GM12878 (cell line): ENCODE results near the gene IRX6. TPM values are rescaled to one million over a fixed set of nuclear protein-coding genes. Genes with fewer than 3 reads are reported as not detected.

Experiments
- ATAC-seq: fragments of 200-7000 bp; cut with Tn5 transposase; 3 replicates; pipeline ENCODE4 v1.9.1; 2020; ENCODE audit warnings: mild to moderate bottlenecking, moderate library complexity
- BruUV-seq: library from RNA; stranded (reverse); fragments of 400-500 nt; replicated peaks from 2 replicates; lab custom pipeline; 2021; lab: Mats Ljungman, UMichigan
- CTCF ChIA-PET: fragments of 300-600 bp; sonication (Branson Sonifier 250); formaldehyde crosslinking; extraction: SDS; loops from one replicate; lab custom pipeline; 2021; ENCODE audit warnings: inconsistent platforms; lab: Yijun Ruan, JAX
- POLR2A ChIA-PET: fragments of 350-600 bp; formaldehyde crosslinking; extraction: SDS; loops from one replicate; lab custom pipeline; 2021; ENCODE audit warnings: inconsistent platforms; lab: Charles Lee
- RAD21 ChIA-PET: fragments of 300-600 bp; sonication (Branson Sonifier 250); formaldehyde crosslinking; loops from one replicate; lab custom pipeline; 2023; ENCODE audit warnings: antibody characterized with exemption; ENCODE audit not compliant: unreplicated experiment; lab: Charles Lee
- SMC1A ChIA-PET: fragments of 300-600 bp; sonication (Branson Sonifier 250); formaldehyde crosslinking; loops from one replicate; lab custom pipeline; 2023; ENCODE audit not compliant: unreplicated experiment, uncharacterized antibody; lab: Charles Lee
- DNase-seq: peaks from one replicate; pipeline ENCODE4 v3.0.0-alpha.2; 2011; ENCODE audit warnings: low read depth, low spot score
- FAIRE-seq: peaks from 3 replicates; lab custom pipeline; 2011; peaks lifted over from hg19 to GRCh38; lab: Jason Lieb, UNC
- H2AFZ ChIP-seq: 2 replicates; pipeline ENCODE4 v1.6.0; 2011; ENCODE audit warnings: low read depth, low read length, control low read depth; ENCODE audit not compliant: control insufficient read depth
- H3K27ac ChIP-seq: 2 replicates; pipeline ENCODE4 v1.5.1; 2011; ENCODE audit warnings: control low read depth; ENCODE audit not compliant: control insufficient read depth, insufficient read depth
- H3K27me3 ChIP-seq, 2 experiments: replicated peaks in 1 of 2; 2 replicates each; pipeline versions ENCODE4 v1.6.0 to v1.6.1; 2011; ENCODE audit warnings: low read length in 1 of 2; ENCODE audit not compliant: control insufficient read depth in 2 of 2, insufficient read depth in 2 of 2
- H3K36me3 ChIP-seq, 2 experiments: 2 replicates each; pipeline ENCODE4 v1.5.1; 2011; ENCODE audit warnings: low read length in 1 of 2; ENCODE audit not compliant: control insufficient read depth in 2 of 2, insufficient read depth in 2 of 2
- H3K4me1 ChIP-seq: 2 replicates; pipeline ENCODE4 v1.6.1; 2011; ENCODE audit warnings: mild to moderate bottlenecking, low read length, moderate library complexity, mixed read lengths; ENCODE audit not compliant: control insufficient read depth, insufficient read depth
- H3K4me2 ChIP-seq: 2 replicates; pipeline ENCODE4 v1.6.0; 2011; ENCODE audit warnings: control low read depth; ENCODE audit not compliant: control insufficient read depth, insufficient read depth
- H3K4me3 ChIP-seq: fragments of 200-600 bp; sonication (generic); 2 replicates; pipeline ENCODE4 v1.5.1; 2016
- H3K79me2 ChIP-seq: 2 replicates; pipeline ENCODE4 v1.6.0; 2011; ENCODE audit warnings: low read length; ENCODE audit not compliant: control insufficient read depth, insufficient read depth
- H3K9ac ChIP-seq: 2 replicates; pipeline ENCODE4 v1.8.0; 2011; ENCODE audit warnings: low read length, control low read depth, mixed read lengths; ENCODE audit not compliant: control insufficient read depth, insufficient read depth
- H3K9me3 ChIP-seq: replicated peaks from 3 replicates; pipeline ENCODE4 v1.5.1; 2011; ENCODE audit warnings: mild to moderate bottlenecking, low read length; ENCODE audit not compliant: control insufficient read depth, insufficient read depth
- H4K20me1 ChIP-seq: 2 replicates; pipeline ENCODE4 v1.6.0; 2011; ENCODE audit not compliant: control insufficient read depth, insufficient read depth
- GATAD2B ChIP-seq: fragments of 450-650 bp; conservative IDR thresholded peaks from 2 replicates; pipeline ENCODE4 v1.6.1; 2017; ENCODE audit warnings: low read depth, mild to moderate bottlenecking, moderate library complexity
- JUNB ChIP-seq: IDR thresholded peaks from 2 replicates; pipeline ENCODE4 v1.6.1; 2016; ENCODE audit warnings: antibody characterized with exemption, mild to moderate bottlenecking
- MLLT1 ChIP-seq: fragments of 450-650 bp; IDR thresholded peaks from 2 replicates; pipeline ENCODE4 v1.6.1; 2016; ENCODE audit warnings: mild to moderate bottlenecking
- MYC ChIP-seq: IDR thresholded peaks from 2 replicates; pipeline ENCODE4 v1.6.1; 2011; ENCODE audit warnings: mild to moderate bottlenecking, low read length, moderate library complexity, inconsistent platforms; ENCODE audit not compliant: insufficient read depth, insufficient replicate concordance, insufficient read length, severe bottlenecking
- SRF ChIP-seq, 2 experiments: IDR thresholded peaks; 2 replicates each; pipeline ENCODE4 v1.6.1; 2011; ENCODE audit warnings: low read depth in 2 of 2, low read length in 2 of 2, mild to moderate bottlenecking in 1 of 2, moderate library complexity in 1 of 2
- ZBTB11 ChIP-seq: fragments of 450-650 bp; formaldehyde crosslinking; IDR thresholded peaks from 2 replicates; pipeline ENCODE4 v1.5.0; 2022; ENCODE audit warnings: mild to moderate bottlenecking, missing genetic modification characterization
- ZNF207 ChIP-seq: fragments of 450-650 bp; IDR thresholded peaks from 2 replicates; pipeline ENCODE4 v1.6.1; 2014; ENCODE audit warnings: antibody characterized with exemption, mild to moderate bottlenecking, borderline replicate concordance
- ZNF622 ChIP-seq: fragments of 450-650 bp; IDR thresholded peaks from 2 replicates; pipeline ENCODE4 v1.6.1; 2017; ENCODE audit warnings: mild to moderate bottlenecking, inconsistent platforms
- WGBS: methylation state at CpG from one replicate; pipeline ENCODE4 v1.1.6; 2016; ENCODE audit warnings: low lambda C conversion rate; ENCODE audit not compliant: insufficient replicate concordance, insufficient coverage; ENCODE audit errors: missing lambda C conversion rate; 5-methylcytosine and 5-hydroxymethylcytosine counted together
- in situ Hi-C: fragments of 300-500 bp; cut with MboI; formaldehyde crosslinking; loops from 9 replicates; pipeline ENCODE4 v1.14.3; 2018; ENCODE audit warnings: mixed read lengths
- intact Hi-C: fragments of 100-400 bp; cut with micrococcal nuclease; formaldehyde crosslinking; loops from one replicate; pipeline ENCODE4 v1.14.2; 2022; ENCODE audit not compliant: unreplicated experiment
- polyA plus RNA-seq, 11 experiments: library from polyadenylated mRNA; depleted of rRNA in 4 of 11; unstranded in 6 of 11; stranded (reverse) in 5 of 11; fragments of >200 nt; fragmentation: Nextera tagmentation in 4 of 11; fragmentation: Illumina TruSeq in 1 of 11; extraction: Ambion mirVana in 4 of 11; extraction: Trizol in 1 of 11; gene quantifications; 1 replicate in 1 of 11; 2 replicates in 10 of 11; pipeline versions ENCODE4 v1.2.1 to v1.2.3, GENCODE V29; 2011 to 2016; ENCODE audit warnings: inconsistent platforms in 2 of 11, missing spikeins in 2 of 11, low read depth in 1 of 11
- total RNA-seq, 4 experiments: library from RNA; depleted of rRNA in 3 of 4; stranded (reverse); fragments of >200 nt in 3 of 4; fragmentation: Illumina TruSeq in 1 of 4; extraction: Trizol in 1 of 4; gene quantifications; 2 replicates each; pipeline versions ENCODE4 v1.2.1 to v1.2.3, GENCODE V29; 2013 to 2021
- TF ChIP-seq, protein P1 (sequence below): fragments of 450-650 bp; IDR thresholded peaks from 2 replicates; pipeline ENCODE4 v1.6.1; 2016; ENCODE audit warnings: mild to moderate bottlenecking

Gene IRX6
- total and polyA plus RNA-seq, 10 of the 15 experiments (the other 5 are each of a cell fraction or from before 2014, with no cell fraction given) = not detected

- Histone ChIP-seq H3K4me3 (no peak overlapping the region), H3K36me3 (no peaks in the 10 kb centered on the region), H3K27ac (no peak overlapping the region), H3K4me2 (no peak overlapping the region), H3K9ac (no peak overlapping the region), H3K79me2 (no peaks in the 10 kb centered on the region), H3K27me3 (no peaks in the 10 kb centered on the region), H3K4me1 (no peaks in the 10 kb centered on the region), H3K9me3 (no peaks in the 10 kb centered on the region), H2AFZ (no peak overlapping the region)
- WGBS = 41% methylated on average over 13 of the region's 13 CpGs
- ATAC-seq (no peak), DNase-seq (no peak)
- ChIA-PET RAD21 (no interaction called here), CTCF (no interaction called here), SMC1A (no interaction called here)
- in situ Hi-C loops = no loop called here
- BruUV-seq = no TSS peak
- intact Hi-C loops = no loop called here
- no peak for TF ChIP-seq GATAD2B
- no peak for TF ChIP-seq ZNF622
- no peak for TF ChIP-seq SRF (IDR thresholded peaks at IDR 0.05; ENCODE audit: low read depth in 2 of 2, low read length in 2 of 2)
- no peak for TF ChIP-seq ZBTB11 (CRISPR knock-in tag)
- TF ChIP-seq, protein P1, sequence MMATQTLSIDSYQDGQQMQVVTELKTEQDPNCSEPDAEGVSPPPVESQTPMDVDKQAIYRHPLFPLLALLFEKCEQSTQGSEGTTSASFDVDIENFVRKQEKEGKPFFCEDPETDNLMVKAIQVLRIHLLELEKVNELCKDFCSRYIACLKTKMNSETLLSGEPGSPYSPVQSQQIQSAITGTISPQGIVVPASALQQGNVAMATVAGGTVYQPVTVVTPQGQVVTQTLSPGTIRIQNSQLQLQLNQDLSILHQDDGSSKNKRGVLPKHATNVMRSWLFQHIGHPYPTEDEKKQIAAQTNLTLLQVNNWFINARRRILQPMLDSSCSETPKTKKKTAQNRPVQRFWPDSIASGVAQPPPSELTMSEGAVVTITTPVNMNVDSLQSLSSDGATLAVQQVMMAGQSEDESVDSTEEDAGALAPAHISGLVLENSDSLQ = no peak
- TF ChIP-seq ZNF207 = no peak
- no peak for TF ChIP-seq JUNB
- no peak for TF ChIP-seq MYC
- TF ChIP-seq MLLT1 = no peak
- TF ChIP-seq, all 136 proteins: peak for 0
- no peak for FAIRE-seq
- POLR2A ChIA-PET = no interaction called here
- H4K20me1 ChIP-seq = no peaks in the 10 kb centered on the region
These were observed 55.4 kb downstream of the IRX6 start for GRCh38 chr16:55379371-55379770.
